ENCODE data around the gene MGAM2. TPM values are rescaled to one million over a fixed set of nuclear protein-coding genes. Genes with fewer than 3 reads are reported as not detected.
A peak's percentile ranks its signal among the peaks of the same experiment; 100 is the strongest.

The MGAM2 gene
- total and polyA plus RNA-seq, 2 of the 13 experiments (the other 11 are each of a cell fraction or from before 2014, with no cell fraction given), result 0.29 TPM; not detected in 1

DNA sequence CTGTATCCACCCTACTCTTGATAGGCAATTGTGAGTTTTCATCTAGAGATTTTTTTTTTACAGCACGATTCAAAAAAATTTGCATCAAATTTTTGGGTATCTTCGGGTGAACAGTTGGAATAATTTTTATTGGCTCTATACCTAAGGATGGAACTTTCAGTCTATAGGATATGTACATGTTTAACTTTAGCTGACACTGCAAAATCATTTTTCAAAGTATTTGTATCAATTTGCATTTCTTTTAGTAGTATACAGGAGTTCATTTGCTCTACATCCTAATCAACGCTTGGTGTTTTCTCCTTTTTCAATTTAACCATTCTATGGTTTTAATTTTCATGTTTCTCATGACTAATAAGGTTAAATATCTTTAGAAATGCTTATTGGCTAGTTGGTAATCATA is 11.7 kb downstream of the MGAM2 start:
- Histone ChIP-seq H3K27ac (ENCODE audit: extremely low read length, insufficient read depth, low read length) (no peak overlapping the region), H4K20me1 (ENCODE audit: insufficient read depth, low read length) (no peaks in the 10 kb centered on the region)
- TF ChIP-seq MEIS2 (CRISPR knock-in tag; IDR thresholded peaks at IDR 0.05), result no peak
- peak; percentile 87 for TF ChIP-seq MAFF (IDR thresholded peaks at IDR 0.05; ENCODE audit: low read depth, low read length)
- TF ChIP-seq MAFK (conservative IDR thresholded peaks at IDR 0.05 in 1 of 2, IDR thresholded peaks at IDR 0.05 in 1 of 2; ENCODE audit: low read length in 2 of 2), result peak; percentile 66 to 94; a peak in 3 of 4 replicates

DNA sequence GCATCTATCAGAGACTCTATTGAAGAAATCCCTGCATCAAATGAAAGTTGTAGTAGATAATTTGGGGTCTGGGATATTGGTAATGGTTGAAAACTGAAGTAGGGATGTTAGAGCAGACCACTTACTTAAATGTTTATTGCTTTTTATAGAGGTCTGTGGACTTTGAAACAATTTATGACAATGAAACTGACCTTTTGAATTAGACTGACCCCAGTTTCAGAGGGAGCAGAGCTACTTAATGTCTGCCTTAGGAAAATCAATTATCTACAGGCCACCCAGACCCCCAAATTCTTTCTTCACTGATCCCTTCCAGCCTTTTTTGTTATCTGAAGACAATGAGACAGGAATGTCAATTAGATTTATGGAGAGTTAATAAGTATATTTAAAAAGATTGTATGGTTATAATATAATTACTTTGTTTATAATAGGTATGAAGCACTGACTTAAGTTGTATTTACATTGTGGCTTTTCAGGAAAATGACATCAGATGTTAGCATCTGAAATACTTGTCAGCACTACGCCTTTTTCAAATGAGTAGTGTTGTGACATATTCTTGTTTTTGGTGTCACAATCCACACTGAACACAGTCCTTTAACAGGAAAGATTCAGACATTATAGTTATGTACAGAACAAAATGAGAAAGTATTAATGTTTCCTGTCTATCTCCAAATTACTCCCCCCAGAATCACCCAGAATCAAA is 13.9 kb downstream of the MGAM2 start:
- Histone ChIP-seq H3K9me3 (ENCODE audit: low read length) (no peaks in the 10 kb centered on the region), H3K79me2 (ENCODE audit: insufficient read depth, low read length) (no peaks in the 10 kb centered on the region), H3K27me3 (ENCODE audit: control insufficient read depth in 1 of 2, insufficient read depth in 2 of 2, low read length in 2 of 2) (no peaks in the 10 kb centered on the region), H4K20me1 (ENCODE audit: insufficient read depth, low read length) (no peaks in the 10 kb centered on the region), H3K36me3 (replicated peaks in 1 of 2; ENCODE audit: control insufficient read depth in 1 of 2, insufficient read depth in 2 of 2, low read length in 2 of 2) (no peaks in the 10 kb centered on the region), H3K4me3 (replicated peaks in 1 of 3; ENCODE audit: insufficient read depth in 1 of 3, low read depth in 2 of 3, low read length in 3 of 3) (no peak overlapping the region), H3K27ac (ENCODE audit: extremely low read length, insufficient read depth, low read length) (no peak overlapping the region), H2AFZ (ENCODE audit: low read length) (no peak overlapping the region), H3K9ac (ENCODE audit: insufficient read depth, low read depth, low read length) (no peak overlapping the region), H3K4me1 (ENCODE audit: insufficient read depth, low read length) (no peaks in the 10 kb centered on the region), H3K4me2 (ENCODE audit: low read depth, low read length) (no peak overlapping the region)
- in situ Hi-C loops (cut with HindIII; ENCODE audit: extremely low pct_ligation_motif_present, low pct_unique_long_range_greater_than_20kb), result no loop called here
- CTCF ChIA-PET (ENCODE audit: low intra/inter-chr PET ratio, low total read pairs), result no interaction called here
- DNase-seq (ENCODE audit: low spot score) (no peak), FAIRE-seq (no peak), ATAC-seq (no peak)
- POLR2A ChIA-PET, result no interaction called here
- no TSS peak for BruUV-seq (replicated peaks)
- 11% methylated on average over 1 of the region's 1 CpG for WGBS (ENCODE audit: low lambda C conversion rate)
- intact Hi-C loops (cut with micrococcal nuclease; ENCODE audit: unreplicated experiment), result no loop called here
- TF ChIP-seq ZNF225 (CRISPR knock-in tag; IDR thresholded peaks at IDR 0.05) (no peak), BCL6 (CRISPR knock-in tag; IDR thresholded peaks at IDR 0.05) (0 out of 2 replicates have a peak, but pooled peaks have one; percentile 12), CEBPB (IDR thresholded peaks at IDR 0.05; ENCODE audit: borderline replicate concordance, low read depth, low read length) (peak; percentile 17; the same call in 1 of the 2 replicates), SMAD3 (CRISPR knock-in tag; IDR thresholded peaks at IDR 0.05) (no peak), ZNF7 (CRISPR knock-in tag; IDR thresholded peaks at IDR 0.05) (no peak)

More for the DNA sequence above, 11.7 kb downstream of the MGAM2 start:
- POLR2A ChIA-PET, result no interaction called here
- no peak overlapping the region for H3K4me3 ChIP-seq (replicated peaks in 1 of 3; ENCODE audit: insufficient read depth in 1 of 3, low read depth in 2 of 3, low read length in 3 of 3)
- no peaks in the 10 kb centered on the region for H3K9me3 ChIP-seq (ENCODE audit: low read length)
- no peaks in the 10 kb centered on the region for H3K36me3 ChIP-seq (replicated peaks in 1 of 2; ENCODE audit: control insufficient read depth in 1 of 2, insufficient read depth in 2 of 2, low read length in 2 of 2)
- no peak for ATAC-seq
- CTCF ChIA-PET (ENCODE audit: low intra/inter-chr PET ratio, low total read pairs), result no interaction called here
- WGBS (ENCODE audit: low lambda C conversion rate), result 25% methylated on average over 3 of the region's 3 CpGs
- intact Hi-C loops (cut with micrococcal nuclease; ENCODE audit: unreplicated experiment) (no loop called here), in situ Hi-C loops (cut with HindIII; ENCODE audit: extremely low pct_ligation_motif_present, low pct_unique_long_range_greater_than_20kb) (no loop called here)
- no peak for FAIRE-seq
- H3K79me2 ChIP-seq (ENCODE audit: insufficient read depth, low read length), result no peaks in the 10 kb centered on the region
- no peaks in the 10 kb centered on the region for H3K27me3 ChIP-seq (ENCODE audit: control insufficient read depth in 1 of 2, insufficient read depth in 2 of 2, low read length in 2 of 2)
- no peak overlapping the region for H2AFZ ChIP-seq (ENCODE audit: low read length)
- no peak overlapping the region for H3K9ac ChIP-seq (ENCODE audit: insufficient read depth, low read depth, low read length)
- no TSS peak for BruUV-seq (replicated peaks)
- H3K4me1 ChIP-seq (ENCODE audit: insufficient read depth, low read length), result no peaks in the 10 kb centered on the region
- DNase-seq (ENCODE audit: low spot score), result no peak
- no peak overlapping the region for H3K4me2 ChIP-seq (ENCODE audit: low read depth, low read length)
